HCT116 (cell line): ENCODE data around the gene RAPGEF3. TPM values are rescaled to one million over a fixed set of nuclear protein-coding genes. Genes with fewer than 3 reads are reported as not detected.

Experiments
- ATAC-seq: fragments of 200-7000 bp; cut with Tn5 transposase; 2 replicates; pipeline ENCODE4 v1.9.1; 2020; ENCODE audit warnings: mild to moderate bottlenecking, moderate library complexity
- BruUV-seq: library from RNA; stranded (reverse); fragments of 400-500 nt; replicated peaks from 2 replicates; lab custom pipeline; 2021; lab: Mats Ljungman, UMichigan
- CTCF ChIA-PET: fragments of 300-600 bp; sonication (Branson Sonifier 250); formaldehyde crosslinking; loops from one replicate; lab custom pipeline; 2021; ENCODE audit warnings: antibody characterized with exemption; lab: Charles Lee
- POLR2A ChIA-PET: fragments of 300-600, 350-600 bp; sonication (Branson Sonifier 250); formaldehyde crosslinking; loops from one replicate; lab custom pipeline; 2021; ENCODE audit warnings: antibody characterized with exemption; lab: Charles Lee
- RAD21 ChIA-PET, 2 experiments: fragments of 300-600 bp; sonication (Branson Sonifier 250); formaldehyde crosslinking; loops; one replicate each; lab custom pipeline; 2023; ENCODE audit warnings: low total read pairs in 2 of 2; ENCODE audit not compliant: uncharacterized antibody in 2 of 2, unreplicated experiment in 2 of 2, low non-redundant PET in 1 of 2; lab: Charles Lee
- DNase-seq: peaks from one replicate; pipeline ENCODE4 v3.0.0-alpha.2; 2010; ENCODE audit warnings: low read depth, low spot score
- H2AFZ ChIP-seq: fragments of 200-600 bp; shearing (Covaris generic), sonication (generic); 2 replicates; pipeline ENCODE4 v1.6.1; 2017; ENCODE audit warnings: low read depth, mixed run types, mixed read lengths, antibody characterized with exemption, low read length; ENCODE audit not compliant: poor library complexity, severe bottlenecking
- H3K27ac ChIP-seq: 2 replicates; pipeline ENCODE4 v1.5.1; 2012; ENCODE audit warnings: low read depth, low read length
- H3K27me3 ChIP-seq: fragments of 200-600 bp; sonication (generic); 2 replicates; pipeline ENCODE4 v1.6.1; 2016; ENCODE audit warnings: mixed run types, low read length, mixed read lengths; ENCODE audit not compliant: insufficient read depth
- H3K36me3 ChIP-seq, 2 experiments: fragments of 200-500 bp in 1 of 2; fragments of 200-600 bp in 1 of 2; sonication (Bioruptor generic) in 1 of 2; sonication (generic) in 1 of 2; 2 replicates each; pipeline versions ENCODE4 v1.5.1 to v1.6.1; 2014 to 2016; ENCODE audit warnings: low read length in 2 of 2, inconsistent platforms in 1 of 2, mixed read lengths in 1 of 2, mixed run types in 1 of 2; ENCODE audit not compliant: insufficient read depth in 2 of 2, control insufficient read depth in 1 of 2
- H3K4me1 ChIP-seq, 2 experiments: fragments of 200-600 bp in 1 of 2; sonication (generic) in 1 of 2; 2 replicates each; pipeline versions ENCODE4 v1.5.1 to v1.6.1; 2012 to 2017; ENCODE audit warnings: low read length in 2 of 2, inconsistent platforms in 1 of 2, mild to moderate bottlenecking in 1 of 2, mixed read lengths in 1 of 2, mixed run types in 1 of 2, moderate library complexity in 1 of 2; ENCODE audit not compliant: insufficient read depth in 2 of 2, control insufficient read depth in 1 of 2
- H3K4me2 ChIP-seq: fragments of 200-600 bp; sonication (generic); 2 replicates; pipeline ENCODE4 v1.6.1; 2017; ENCODE audit warnings: mixed run types, low read length, mixed read lengths
- H3K4me3 ChIP-seq, 2 experiments: fragments of 200-600 bp in 1 of 2; sonication (generic) in 1 of 2; replicated peaks in 1 of 2; 2 replicates each; pipeline ENCODE4 v1.5.1; 2011 to 2016; ENCODE audit warnings: low read length in 2 of 2, control low read depth in 1 of 2, low read depth in 1 of 2, mild to moderate bottlenecking in 1 of 2, mixed read lengths in 1 of 2, mixed run types in 1 of 2
- H3K79me2 ChIP-seq: fragments of 200-600 bp; sonication (generic); 2 replicates; pipeline ENCODE4 v1.6.1; 2017; ENCODE audit warnings: mild to moderate bottlenecking, mixed run types, low read length, moderate library complexity, mixed read lengths; ENCODE audit not compliant: insufficient read depth
- H3K9ac ChIP-seq: fragments of 200-600 bp; sonication (generic); 2 replicates; pipeline ENCODE4 v1.6.1; 2016; ENCODE audit warnings: low read length, mixed read lengths
- H3K9me2 ChIP-seq: fragments of 200-600 bp; sonication (generic), shearing (Covaris generic); 2 replicates; pipeline ENCODE4 v1.6.1; 2017; ENCODE audit warnings: mixed run types, mild to moderate bottlenecking, moderate library complexity; ENCODE audit not compliant: insufficient read depth
- H3K9me3 ChIP-seq, 2 experiments: fragments of 200-500 bp in 1 of 2; fragments of 200-600 bp in 1 of 2; sonication (Bioruptor generic) in 1 of 2; sonication (generic) in 1 of 2; 2 replicates each; pipeline ENCODE4 v1.6.1; 2014 to 2017; ENCODE audit warnings: low read length in 2 of 2, mixed read lengths in 2 of 2, inconsistent platforms in 1 of 2, low read depth in 1 of 2, mild to moderate bottlenecking in 1 of 2, mixed run types in 1 of 2, moderate library complexity in 1 of 2; ENCODE audit not compliant: control insufficient read depth in 1 of 2, insufficient read depth in 1 of 2
- H4K20me1 ChIP-seq: fragments of 200-600 bp; sonication (generic), shearing (Covaris generic); 2 replicates; pipeline ENCODE4 v1.6.1; 2017; ENCODE audit warnings: mixed run types, mild to moderate bottlenecking, moderate library complexity; ENCODE audit not compliant: insufficient read depth
- EGR1 ChIP-seq: IDR thresholded peaks from 2 replicates; pipeline ENCODE4 v1.6.1; 2012; ENCODE audit warnings: low read depth
- ELF1 ChIP-seq: IDR thresholded peaks from 2 replicates; pipeline ENCODE4 v1.6.1; 2012; ENCODE audit warnings: low read depth, borderline replicate concordance
- EZH2phosphoT487 ChIP-seq: fragments of 200-600 bp; IDR thresholded peaks from 2 replicates; pipeline ENCODE4 v1.6.1; 2018; ENCODE audit warnings: antibody characterized with exemption, borderline replicate concordance
- FOSL1 ChIP-seq: IDR thresholded peaks from 2 replicates; pipeline ENCODE4 v1.6.1; 2012; ENCODE audit warnings: low read depth
- JUND ChIP-seq: IDR thresholded peaks from 2 replicates; pipeline ENCODE4 v1.6.1; 2012
- POLR2A ChIP-seq: IDR thresholded peaks from 2 replicates; pipeline ENCODE4 v1.7.0; 2011; ENCODE audit warnings: borderline replicate concordance; ENCODE audit not compliant: insufficient read depth, insufficient read length; ENCODE audit errors: extremely low read depth
- RAD21 ChIP-seq: IDR thresholded peaks from 2 replicates; pipeline ENCODE4 v1.6.1; 2012; ENCODE audit warnings: low read depth, mild to moderate bottlenecking
- REST ChIP-seq: IDR thresholded peaks from 2 replicates; pipeline ENCODE4 v1.6.1; 2012; ENCODE audit warnings: low read depth
- SIN3A ChIP-seq: IDR thresholded peaks from 2 replicates; pipeline ENCODE4 v1.6.1; 2012; ENCODE audit warnings: low read depth
- SRF ChIP-seq: IDR thresholded peaks from 2 replicates; pipeline ENCODE4 v1.6.1; 2012; ENCODE audit warnings: low read depth
- TCF7L2 ChIP-seq: IDR thresholded peaks from 2 replicates; pipeline ENCODE4 v1.7.0; 2011; ENCODE audit warnings: borderline replicate concordance, inconsistent platforms; ENCODE audit not compliant: insufficient read depth, insufficient read length; ENCODE audit errors: extremely low read depth
- YY1 ChIP-seq: IDR thresholded peaks from 2 replicates; pipeline ENCODE4 v1.6.1; 2011; ENCODE audit warnings: low read length, low read depth, moderate library complexity, mild to moderate bottlenecking; ENCODE audit not compliant: insufficient replicate concordance; ENCODE audit errors: extremely low read depth
- ZFX ChIP-seq: fragments of 450-650 bp; IDR thresholded peaks from 2 replicates; pipeline ENCODE4 v1.6.1; 2017
- ZNF274 ChIP-seq: fragments of 200-500 bp; sonication (Bioruptor generic); IDR thresholded peaks from 2 replicates; pipeline ENCODE4 v1.6.1; 2014; ENCODE audit warnings: mild to moderate bottlenecking, low read depth, low read length, inconsistent platforms
- intact Hi-C: fragments of 100-400 bp; cut with micrococcal nuclease; formaldehyde crosslinking; loops from 2 replicates; pipeline ENCODE4 v1.10.0; 2022
- total RNA-seq: library from RNA; stranded (reverse); gene quantifications from one replicate; pipeline ENCODE4 v1.2.1, GENCODE V29; 2021; ENCODE audit not compliant: unreplicated experiment
- TF ChIP-seq, protein P1 (sequence below): IDR thresholded peaks from 2 replicates; pipeline ENCODE4 v1.6.1; 2012
- TF ChIP-seq, protein P2 (sequence below), 3 experiments: fragments of 200-600 bp in 1 of 3; sonication (generic) in 1 of 3; IDR thresholded peaks in 2 of 3; conservative IDR thresholded peaks in 1 of 3; 2 replicates each; pipeline ENCODE4 v1.5.1; 2012 to 2017; ENCODE audit warnings: low read depth in 2 of 3, low read length in 2 of 3, antibody characterized with exemption in 1 of 3, borderline replicate concordance in 1 of 3, control low read depth in 1 of 3, mild to moderate bottlenecking in 1 of 3, mixed read lengths in 1 of 3, mixed run types in 1 of 3, moderate library complexity in 1 of 3; ENCODE audit not compliant: insufficient read depth in 1 of 3

The RAPGEF3 gene
- total RNA-seq, 1 experiment from 2014 or later, result 1.8 TPM

- Histone ChIP-seq H3K4me2 (no peak overlapping the region), H3K4me3 (no peak overlapping the region), H3K4me1 (peaks cover 26 to 37% of the 10 kb centered on the region in 2 experiments), H3K9me3 (no peaks in the 10 kb centered on the region), H2AFZ (no peak overlapping the region), H3K79me2 (no peaks in the 10 kb centered on the region), H3K9ac (no peak overlapping the region), H4K20me1 (no peaks in the 10 kb centered on the region), H3K9me2 (no peaks in the 10 kb centered on the region), H3K27ac (no peak overlapping the region), H3K27me3 (no peaks in the 10 kb centered on the region), H3K36me3 (no peaks in the 10 kb centered on the region)
- ChIA-PET CTCF (interaction anchor here (2.8 kb wide), 1 partner anchor 100 kb away, joined by 17 read pairs; no protein-coding TSS in a partner anchor), RAD21 (no interaction called here), POLR2A (no interaction called here)
- ATAC-seq (no peak), DNase-seq (no peak)
- no TSS peak for BruUV-seq
- intact Hi-C loops, result no loop called here
- TF ChIP-seq REST (no peak), FOSL1 (no peak), SIN3A (no peak), JUND (no peak), SRF (no peak), EGR1 (no peak), ZNF274 (no peak), EZH2phosphoT487 (no peak), POLR2A (no peak), YY1 (no peak), RAD21 (no peak), ZFX (no peak), TCF7L2 (no peak), ELF1 (no peak)
- TF ChIP-seq, protein P1, sequence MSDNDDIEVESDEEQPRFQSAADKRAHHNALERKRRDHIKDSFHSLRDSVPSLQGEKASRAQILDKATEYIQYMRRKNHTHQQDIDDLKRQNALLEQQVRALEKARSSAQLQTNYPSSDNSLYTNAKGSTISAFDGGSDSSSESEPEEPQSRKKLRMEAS, result no peak
- TF ChIP-seq, protein P2, sequence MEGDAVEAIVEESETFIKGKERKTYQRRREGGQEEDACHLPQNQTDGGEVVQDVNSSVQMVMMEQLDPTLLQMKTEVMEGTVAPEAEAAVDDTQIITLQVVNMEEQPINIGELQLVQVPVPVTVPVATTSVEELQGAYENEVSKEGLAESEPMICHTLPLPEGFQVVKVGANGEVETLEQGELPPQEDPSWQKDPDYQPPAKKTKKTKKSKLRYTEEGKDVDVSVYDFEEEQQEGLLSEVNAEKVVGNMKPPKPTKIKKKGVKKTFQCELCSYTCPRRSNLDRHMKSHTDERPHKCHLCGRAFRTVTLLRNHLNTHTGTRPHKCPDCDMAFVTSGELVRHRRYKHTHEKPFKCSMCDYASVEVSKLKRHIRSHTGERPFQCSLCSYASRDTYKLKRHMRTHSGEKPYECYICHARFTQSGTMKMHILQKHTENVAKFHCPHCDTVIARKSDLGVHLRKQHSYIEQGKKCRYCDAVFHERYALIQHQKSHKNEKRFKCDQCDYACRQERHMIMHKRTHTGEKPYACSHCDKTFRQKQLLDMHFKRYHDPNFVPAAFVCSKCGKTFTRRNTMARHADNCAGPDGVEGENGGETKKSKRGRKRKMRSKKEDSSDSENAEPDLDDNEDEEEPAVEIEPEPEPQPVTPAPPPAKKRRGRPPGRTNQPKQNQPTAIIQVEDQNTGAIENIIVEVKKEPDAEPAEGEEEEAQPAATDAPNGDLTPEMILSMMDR (IDR thresholded peaks at IDR 0.05 in 2 of 3, conservative IDR thresholded peaks at IDR 0.05 in 1 of 3; ENCODE audit: borderline replicate concordance in 1 of 3, insufficient read depth in 1 of 3, low read depth in 2 of 3, low read length in 2 of 3), result no peak
These were observed 20.6 kb downstream of the RAPGEF3 start for GRCh38 chr12:47737936-47738594.
